HEK293 (cell line): ENCODE results near the gene PRXL2C.
"Not testable (repeated sequence)": the region's sequence is repeated elsewhere in the genome, so short reads cannot be mapped to it uniquely, and the experiment has no call there.

Experiments
- CTCF ChIA-PET: fragments of 350-600 bp; formaldehyde crosslinking; extraction: SDS; loops from one replicate; lab custom pipeline; 2021; ENCODE audit warnings: antibody characterized with exemption; lab: Yijun Ruan, JAX
- POLR2A ChIA-PET: fragments of 300-600 bp; formaldehyde crosslinking; extraction: SDS; loops from one replicate; lab custom pipeline; 2020; ENCODE audit warnings: antibody characterized with exemption, inconsistent platforms; lab: Yijun Ruan, JAX
- H3K27ac ChIP-seq: fragments of 200-500 bp; sonication (Bioruptor generic); 2 replicates; pipeline ENCODE4 v1.5.1; 2014; ENCODE audit warnings: low read depth, low read length, control low read depth, inconsistent platforms; ENCODE audit errors: extremely low read depth
- H3K36me3 ChIP-seq, 2 experiments: fragments of 200-500 bp in 1 of 2; sonication (Bioruptor generic) in 1 of 2; 1 replicate in 1 of 2; 2 replicates in 1 of 2; pipeline ENCODE4 v1.5.1; 2014 to 2017; ENCODE audit warnings: inconsistent platforms in 2 of 2, low read length in 2 of 2; ENCODE audit not compliant: control insufficient read depth in 2 of 2, insufficient read depth in 1 of 2
- H3K4me1 ChIP-seq: fragments of 200-500 bp; sonication (Bioruptor generic); 2 replicates; pipeline ENCODE4 v1.5.1; 2014; ENCODE audit warnings: mild to moderate bottlenecking, low read length, inconsistent platforms; ENCODE audit not compliant: control insufficient read depth, insufficient read depth
- H3K4me3 ChIP-seq: 2 replicates; pipeline ENCODE4 v1.5.1; 2011; ENCODE audit warnings: low read depth, mild to moderate bottlenecking, control low read depth, low read length, moderate library complexity
- H3K9me3 ChIP-seq: fragments of 200-500 bp; sonication (Bioruptor generic); 2 replicates; pipeline ENCODE4 v1.5.1; 2014; ENCODE audit warnings: low read depth, low read length, inconsistent platforms; ENCODE audit not compliant: control insufficient read depth, insufficient read depth
- KLF8 ChIP-seq: fragments of 450-650 bp; formaldehyde crosslinking; IDR thresholded peaks from 2 replicates; pipeline ENCODE4 v1.5.1; 2016; ENCODE audit warnings: missing biosample characterization, missing genetic modification characterization
- PRDM2 ChIP-seq: fragments of 450-650 bp; formaldehyde crosslinking; IDR thresholded peaks from 2 replicates; pipeline ENCODE4 v1.5.1; 2016; ENCODE audit warnings: missing biosample characterization, missing genetic modification characterization, borderline replicate concordance
- ZBTB1 ChIP-seq: fragments of 450-650 bp; formaldehyde crosslinking; IDR thresholded peaks from 2 replicates; pipeline ENCODE4 v1.5.1; 2016; ENCODE audit warnings: missing biosample characterization, missing genetic modification characterization
- ZFP3 ChIP-seq: fragments of 450-650 bp; formaldehyde crosslinking; IDR thresholded peaks from 2 replicates; pipeline ENCODE4 v1.5.1; 2016; ENCODE audit warnings: low read depth, missing biosample characterization, missing genetic modification characterization
- ZNF169 ChIP-seq: fragments of 450-650 bp; formaldehyde crosslinking; IDR thresholded peaks from 2 replicates; pipeline ENCODE4 v1.5.1; 2016; ENCODE audit warnings: missing biosample characterization, missing genetic modification characterization
- ZNF19 ChIP-seq: fragments of 450-650 bp; formaldehyde crosslinking; IDR thresholded peaks from 2 replicates; pipeline ENCODE4; 2016; ENCODE audit warnings: missing biosample characterization, missing genetic modification characterization, low read depth
- ZNF362 ChIP-seq: fragments of 450-650 bp; formaldehyde crosslinking; IDR thresholded peaks from 2 replicates; pipeline ENCODE4 v1.5.1; 2016; ENCODE audit warnings: missing biosample characterization, missing genetic modification characterization
- ZNF394 ChIP-seq: fragments of 450-650 bp; formaldehyde crosslinking; IDR thresholded peaks from 2 replicates; pipeline ENCODE4 v1.5.1; 2016; ENCODE audit warnings: missing biosample characterization, missing genetic modification characterization, mild to moderate bottlenecking, moderate library complexity, borderline replicate concordance
- ZNF529 ChIP-seq: fragments of 450-650 bp; formaldehyde crosslinking; IDR thresholded peaks from 2 replicates; pipeline ENCODE4 v1.5.1; 2017; ENCODE audit warnings: missing genetic modification characterization, missing biosample characterization; ENCODE audit not compliant: insufficient replicate concordance
- ZNF626 ChIP-seq: fragments of 450-650 bp; sonication (Bioruptor Pico); formaldehyde crosslinking; IDR thresholded peaks from 2 replicates; pipeline ENCODE4 v1.5.1; 2018; ENCODE audit warnings: missing biosample characterization, missing genetic modification characterization, inconsistent platforms
- ZNF704 ChIP-seq: fragments of 450-650 bp; formaldehyde crosslinking; IDR thresholded peaks from 2 replicates; pipeline ENCODE4 v1.5.1; 2016; ENCODE audit warnings: missing biosample characterization, missing genetic modification characterization
- ZXDB ChIP-seq: fragments of 450-650 bp; formaldehyde crosslinking; IDR thresholded peaks from 2 replicates; pipeline ENCODE4 v1.5.1; 2016; ENCODE audit warnings: missing biosample characterization, missing genetic modification characterization
- TF ChIP-seq, protein P1 (sequence below): fragments of 450-650 bp; formaldehyde crosslinking; conservative IDR thresholded peaks from 2 replicates; pipeline ENCODE4 v1.5.1; 2016; ENCODE audit warnings: low read depth, missing biosample characterization, missing genetic modification characterization
- TF ChIP-seq, protein P2 (sequence below): fragments of 450-650 bp; formaldehyde crosslinking; IDR thresholded peaks from 2 replicates; pipeline ENCODE4 v1.5.1; 2017; ENCODE audit warnings: missing biosample characterization, mild to moderate bottlenecking, missing genetic modification characterization, moderate library complexity
- TF ChIP-seq, protein P3 (sequence below): fragments of 450-650 bp; formaldehyde crosslinking; IDR thresholded peaks from 2 replicates; pipeline ENCODE4 v1.5.1; 2016; ENCODE audit warnings: missing biosample characterization, missing genetic modification characterization

PRXL2C gene

GRCh38 chr9:96615411-96615810 lies 39.7 kb downstream of the PRXL2C start:
- TF ChIP-seq ZBTB1 (tag by site-specific recombination) (no peak), ZFP3 (tag by site-specific recombination) (no peak), ZNF169 (tag by site-specific recombination) (no peak), ZNF529 (tag by site-specific recombination) (no peak), ZNF362 (no peak), ZNF394 (tag by site-specific recombination) (no peak), PRDM2 (tag by site-specific recombination) (no peak), ZNF704 (tag by site-specific recombination) (no peak), KLF8 (no peak), ZXDB (tag by site-specific recombination) (no peak), ZNF19 (no peak), ZNF626 (tag by site-specific recombination) (no peak)
- TF ChIP-seq, protein P1, sequence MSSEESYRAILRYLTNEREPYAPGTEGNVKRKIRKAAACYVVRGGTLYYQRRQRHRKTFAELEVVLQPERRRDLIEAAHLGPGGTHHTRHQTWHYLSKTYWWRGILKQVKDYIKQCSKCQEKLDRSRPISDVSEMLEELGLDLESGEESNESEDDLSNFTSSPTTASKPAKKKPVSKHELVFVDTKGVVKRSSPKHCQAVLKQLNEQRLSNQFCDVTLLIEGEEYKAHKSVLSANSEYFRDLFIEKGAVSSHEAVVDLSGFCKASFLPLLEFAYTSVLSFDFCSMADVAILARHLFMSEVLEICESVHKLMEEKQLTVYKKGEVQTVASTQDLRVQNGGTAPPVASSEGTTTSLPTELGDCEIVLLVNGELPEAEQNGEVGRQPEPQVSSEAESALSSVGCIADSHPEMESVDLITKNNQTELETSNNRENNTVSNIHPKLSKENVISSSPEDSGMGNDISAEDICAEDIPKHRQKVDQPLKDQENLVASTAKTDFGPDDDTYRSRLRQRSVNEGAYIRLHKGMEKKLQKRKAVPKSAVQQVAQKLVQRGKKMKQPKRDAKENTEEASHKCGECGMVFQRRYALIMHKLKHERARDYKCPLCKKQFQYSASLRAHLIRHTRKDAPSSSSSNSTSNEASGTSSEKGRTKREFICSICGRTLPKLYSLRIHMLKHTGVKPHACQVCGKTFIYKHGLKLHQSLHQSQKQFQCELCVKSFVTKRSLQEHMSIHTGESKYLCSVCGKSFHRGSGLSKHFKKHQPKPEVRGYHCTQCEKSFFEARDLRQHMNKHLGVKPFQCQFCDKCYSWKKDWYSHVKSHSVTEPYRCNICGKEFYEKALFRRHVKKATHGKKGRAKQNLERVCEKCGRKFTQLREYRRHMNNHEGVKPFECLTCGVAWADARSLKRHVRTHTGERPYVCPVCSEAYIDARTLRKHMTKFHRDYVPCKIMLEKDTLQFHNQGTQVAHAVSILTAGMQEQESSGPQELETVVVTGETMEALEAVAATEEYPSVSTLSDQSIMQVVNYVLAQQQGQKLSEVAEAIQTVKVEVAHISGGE: no peak
- TF ChIP-seq, protein P2, sequence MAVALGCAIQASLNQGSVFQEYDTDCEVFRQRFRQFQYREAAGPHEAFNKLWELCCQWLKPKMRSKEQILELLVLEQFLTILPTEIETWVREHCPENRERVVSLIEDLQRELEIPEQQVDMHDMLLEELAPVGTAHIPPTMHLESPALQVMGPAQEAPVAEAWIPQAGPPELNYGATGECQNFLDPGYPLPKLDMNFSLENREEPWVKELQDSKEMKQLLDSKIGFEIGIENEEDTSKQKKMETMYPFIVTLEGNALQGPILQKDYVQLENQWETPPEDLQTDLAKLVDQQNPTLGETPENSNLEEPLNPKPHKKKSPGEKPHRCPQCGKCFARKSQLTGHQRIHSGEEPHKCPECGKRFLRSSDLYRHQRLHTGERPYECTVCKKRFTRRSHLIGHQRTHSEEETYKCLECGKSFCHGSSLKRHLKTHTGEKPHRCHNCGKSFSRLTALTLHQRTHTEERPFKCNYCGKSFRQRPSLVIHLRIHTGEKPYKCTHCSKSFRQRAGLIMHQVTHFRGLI: no peak
- TF ChIP-seq, protein P3, sequence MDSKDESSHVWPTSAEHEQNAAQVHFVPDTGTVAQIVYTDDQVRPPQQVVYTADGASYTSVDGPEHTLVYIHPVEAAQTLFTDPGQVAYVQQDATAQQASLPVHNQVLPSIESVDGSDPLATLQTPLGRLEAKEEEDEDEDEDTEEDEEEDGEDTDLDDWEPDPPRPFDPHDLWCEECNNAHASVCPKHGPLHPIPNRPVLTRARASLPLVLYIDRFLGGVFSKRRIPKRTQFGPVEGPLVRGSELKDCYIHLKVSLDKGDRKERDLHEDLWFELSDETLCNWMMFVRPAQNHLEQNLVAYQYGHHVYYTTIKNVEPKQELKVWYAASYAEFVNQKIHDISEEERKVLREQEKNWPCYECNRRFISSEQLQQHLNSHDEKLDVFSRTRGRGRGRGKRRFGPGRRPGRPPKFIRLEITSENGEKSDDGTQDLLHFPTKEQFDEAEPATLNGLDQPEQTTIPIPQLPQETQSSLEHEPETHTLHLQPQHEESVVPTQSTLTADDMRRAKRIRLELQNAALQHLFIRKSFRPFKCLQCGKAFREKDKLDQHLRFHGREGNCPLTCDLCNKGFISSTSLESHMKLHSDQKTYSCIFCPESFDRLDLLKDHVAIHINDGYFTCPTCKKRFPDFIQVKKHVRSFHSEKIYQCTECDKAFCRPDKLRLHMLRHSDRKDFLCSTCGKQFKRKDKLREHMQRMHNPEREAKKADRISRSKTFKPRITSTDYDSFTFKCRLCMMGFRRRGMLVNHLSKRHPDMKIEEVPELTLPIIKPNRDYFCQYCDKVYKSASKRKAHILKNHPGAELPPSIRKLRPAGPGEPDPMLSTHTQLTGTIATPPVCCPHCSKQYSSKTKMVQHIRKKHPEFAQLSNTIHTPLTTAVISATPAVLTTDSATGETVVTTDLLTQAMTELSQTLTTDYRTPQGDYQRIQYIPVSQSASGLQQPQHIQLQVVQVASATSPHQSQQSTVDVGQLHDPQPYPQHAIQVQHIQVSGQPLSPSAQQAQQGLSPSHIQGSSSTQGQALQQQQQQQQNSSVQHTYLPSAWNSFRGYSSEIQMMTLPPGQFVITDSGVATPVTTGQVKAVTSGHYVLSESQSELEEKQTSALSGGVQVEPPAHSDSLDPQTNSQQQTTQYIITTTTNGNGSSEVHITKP (tag by site-specific recombination): no peak
- TF ChIP-seq, all 188 proteins: peak for 0
- ChIA-PET CTCF (interaction anchor here (0.6 kb wide), 1 partner anchor 1989 kb away, joined by 7 read pairs; no protein-coding TSS in a partner anchor), POLR2A (no interaction called here)
- H3K4me1 ChIP-seq: peaks cover 16% of the 10 kb centered on the region
- no peaks in the 10 kb centered on the region for H3K36me3 ChIP-seq
- no peaks in the 10 kb centered on the region for H3K9me3 ChIP-seq
- no peak overlapping the region for H3K4me3 ChIP-seq
- H3K27ac ChIP-seq: no peak overlapping the region

GRCh38 chr9:96614664-96615063 lies 40.5 kb downstream of the PRXL2C start:
- H3K36me3 ChIP-seq, POLR2A ChIA-PET, H3K4me3 ChIP-seq, H3K27ac ChIP-seq, H3K9me3 ChIP-seq: not testable (repeated sequence)
- CTCF ChIA-PET: interaction anchor here (0.7 kb wide), 1 partner anchor 183 kb away, joined by 3 read pairs; no protein-coding TSS in a partner anchor
- H3K4me1 ChIP-seq: peaks cover 16% of the 10 kb centered on the region
